Measurements from ENCODE around the gene CLMN. TPM values are rescaled to one million over a fixed set of nuclear protein-coding genes. Genes with fewer than 3 reads are reported as not detected.

CLMN gene
- total and polyA plus RNA-seq, 2 of the 4 experiments (the other 2 are of a cell fraction): 0.10 to 0.18 TPM

DNA sequence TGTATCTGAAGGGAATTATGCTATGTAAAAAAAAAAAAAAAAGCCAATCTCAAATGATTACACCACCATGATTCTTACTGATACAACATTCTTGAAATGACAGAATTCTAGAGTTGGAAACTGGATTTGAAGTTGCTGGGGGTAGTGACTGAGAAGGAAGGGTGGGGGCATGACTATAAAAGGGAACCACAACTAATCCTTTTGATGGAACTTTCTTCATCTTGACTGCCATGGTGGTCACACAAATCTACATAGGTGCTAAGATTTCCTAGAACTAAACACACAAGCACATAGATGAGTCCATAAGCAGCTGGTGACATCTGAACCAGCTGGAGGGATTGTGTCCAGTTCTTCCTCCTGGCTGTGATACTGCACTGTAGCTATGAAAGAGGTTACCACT is 51.4 kb downstream of the CLMN start:
- H2BK15ac ChIP-seq (ENCODE audit: low read depth, low read length): no peak overlapping the region
- BruUV-seq (replicated peaks): no TSS peak
- no peaks in the 10 kb centered on the region for H3K9me3 ChIP-seq (ENCODE audit: control insufficient read depth, insufficient read depth, low read length)
- ATAC-seq (ENCODE audit: low read depth) (no peak), DNase-seq (no peak)
- H4K5ac ChIP-seq (ENCODE audit: low read depth, low read length): no peak overlapping the region
- H3K9ac ChIP-seq (ENCODE audit: low read depth, low read length): no peak overlapping the region
- H3K79me1 ChIP-seq (ENCODE audit: low read depth in 1 of 2, low read length in 2 of 2): no peaks in the 10 kb centered on the region
- no peaks in the 10 kb centered on the region for H3K27me3 ChIP-seq (ENCODE audit: control insufficient read depth, insufficient read depth, low read length)
- no peak for TF ChIP-seq CHD1 (IDR thresholded peaks at IDR 0.05; ENCODE audit: low read depth, low read length)
- TF ChIP-seq RCOR1 (IDR thresholded peaks at IDR 0.05; ENCODE audit: insufficient replicate concordance, low read length): no peak
- TF ChIP-seq, protein P1, sequence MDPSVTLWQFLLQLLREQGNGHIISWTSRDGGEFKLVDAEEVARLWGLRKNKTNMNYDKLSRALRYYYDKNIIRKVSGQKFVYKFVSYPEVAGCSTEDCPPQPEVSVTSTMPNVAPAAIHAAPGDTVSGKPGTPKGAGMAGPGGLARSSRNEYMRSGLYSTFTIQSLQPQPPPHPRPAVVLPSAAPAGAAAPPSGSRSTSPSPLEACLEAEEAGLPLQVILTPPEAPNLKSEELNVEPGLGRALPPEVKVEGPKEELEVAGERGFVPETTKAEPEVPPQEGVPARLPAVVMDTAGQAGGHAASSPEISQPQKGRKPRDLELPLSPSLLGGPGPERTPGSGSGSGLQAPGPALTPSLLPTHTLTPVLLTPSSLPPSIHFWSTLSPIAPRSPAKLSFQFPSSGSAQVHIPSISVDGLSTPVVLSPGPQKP (IDR thresholded peaks at IDR 0.05; ENCODE audit: borderline replicate concordance, low read depth, low read length): no peak
- TF ChIP-seq MAFK (IDR thresholded peaks at IDR 0.05; ENCODE audit: low read depth, low read length): no peak
- TF ChIP-seq, protein P2, sequence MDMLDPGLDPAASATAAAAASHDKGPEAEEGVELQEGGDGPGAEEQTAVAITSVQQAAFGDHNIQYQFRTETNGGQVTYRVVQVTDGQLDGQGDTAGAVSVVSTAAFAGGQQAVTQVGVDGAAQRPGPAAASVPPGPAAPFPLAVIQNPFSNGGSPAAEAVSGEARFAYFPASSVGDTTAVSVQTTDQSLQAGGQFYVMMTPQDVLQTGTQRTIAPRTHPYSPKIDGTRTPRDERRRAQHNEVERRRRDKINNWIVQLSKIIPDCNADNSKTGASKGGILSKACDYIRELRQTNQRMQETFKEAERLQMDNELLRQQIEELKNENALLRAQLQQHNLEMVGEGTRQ (IDR thresholded peaks at IDR 0.05; ENCODE audit: low read depth, low read length): no peak
- TF ChIP-seq NFE2L2 (IDR thresholded peaks at IDR 0.05; ENCODE audit: low read depth, low read length): no peak
- TF ChIP-seq CEBPB (IDR thresholded peaks at IDR 0.05; ENCODE audit: low read depth, low read length): no peak
- TF ChIP-seq RFX5 (IDR thresholded peaks at IDR 0.05; ENCODE audit: low read depth, low read length): no peak
- TF ChIP-seq RAD21 (IDR thresholded peaks at IDR 0.05; ENCODE audit: low read length): no peak
- TF ChIP-seq MXI1 (IDR thresholded peaks at IDR 0.05; ENCODE audit: borderline replicate concordance, low read depth, low read length): no peak
- no peak for TF ChIP-seq POLR2A (IDR thresholded peaks at IDR 0.05; ENCODE audit: low read depth, low read length)
- TF ChIP-seq BHLHE40 (IDR thresholded peaks at IDR 0.05; ENCODE audit: low read depth, low read length): no peak
- no peaks in the 10 kb centered on the region for H3K9me1 ChIP-seq (ENCODE audit: insufficient read depth, low read length)
- CTCF ChIA-PET: no interaction called here
- H4K20me1 ChIP-seq (ENCODE audit: insufficient read depth, low read length): no peaks in the 10 kb centered on the region
- dilution Hi-C loops (cut with HindIII; ENCODE audit: low sequenced_read_pairs, unreplicated experiment): no loop called here
- H2BK120ac ChIP-seq (ENCODE audit: low read depth, low read length): no peak overlapping the region
- no peak overlapping the region for H3K4me3 ChIP-seq (ENCODE audit: insufficient read depth, low read depth, low read length)
- H3K4me1 ChIP-seq (ENCODE audit: control insufficient read depth, insufficient read depth, low read length): peaks cover 5% of the 10 kb centered on the region; the same call in 1 of the 2 replicates
- POLR2A ChIA-PET (ENCODE audit: unreplicated experiment): no interaction called here
- H3K36me3 ChIP-seq (ENCODE audit: control insufficient read depth, insufficient read depth, low read length): no peaks in the 10 kb centered on the region
- H2AK9ac ChIP-seq (replicated peaks; ENCODE audit: low read depth, low read length, poor library complexity): no peak overlapping the region
- H2AFZ ChIP-seq (replicated peaks; ENCODE audit: low read length, poor library complexity): no peak overlapping the region
- H2BK20ac ChIP-seq (ENCODE audit: low read depth, low read length): no peak overlapping the region
- no peak overlapping the region for H3K18ac ChIP-seq (ENCODE audit: low read depth, low read length)
- in situ Hi-C loops (cut with MboI; ENCODE audit: low sequenced_read_pairs): no loop called here
- H2AK5ac ChIP-seq (ENCODE audit: low read depth, low read length): no peak overlapping the region
- no peak overlapping the region for H3K27ac ChIP-seq (ENCODE audit: insufficient read depth, low read length)
- no peak overlapping the region for H3K14ac ChIP-seq (replicated peaks; ENCODE audit: low read depth, low read length)
- H3K4ac ChIP-seq (ENCODE audit: low read depth, low read length): no peak overlapping the region
- no peak overlapping the region for H4K91ac ChIP-seq (ENCODE audit: insufficient read depth, low read depth, low read length)
- H3K4me2 ChIP-seq (ENCODE audit: low read depth, low read length): no peak overlapping the region
- H3K23ac ChIP-seq (ENCODE audit: low read depth, low read length): no peak overlapping the region
- H4K8ac ChIP-seq (ENCODE audit: low read depth in 2 of 2, low read length in 2 of 2): no peak overlapping the region
- no peak overlapping the region for H2BK5ac ChIP-seq (ENCODE audit: low read depth, low read length, poor library complexity, severe bottlenecking)
- H3K56ac ChIP-seq (ENCODE audit: extremely low read depth, insufficient read depth, low read length): no peak overlapping the region
- intact Hi-C loops (cut with micrococcal nuclease): no loop called here

Data from IMR-90 (cell line).